Endothelial cell (in vitro differentiated cells): Measurements from ENCODE around the gene DLEC1. TPM values are rescaled to one million over a fixed set of nuclear protein-coding genes. Genes with fewer than 3 reads are reported as not detected.
"Not testable (repeated sequence)": the region's sequence is repeated elsewhere in the genome, so short reads cannot be mapped to it uniquely, and the experiment has no call there.

ENCODE experiments used
- DNase-seq: peaks from one replicate; pipeline ENCODE4 v3.0.0; 2021; ENCODE audit warnings: low spot score
- H3K27ac Mint-ChIP-seq: one replicate; pipeline ENCODE4 v1.8.0; 2021; ENCODE audit warnings: mixed read lengths, inconsistent platforms; ENCODE audit not compliant: unreplicated experiment
- H3K27me3 Mint-ChIP-seq: one replicate; pipeline ENCODE4 v1.8.0; 2021; ENCODE audit warnings: mild to moderate bottlenecking, moderate library complexity, mixed read lengths, inconsistent platforms; ENCODE audit not compliant: unreplicated experiment
- H3K36me3 Mint-ChIP-seq: one replicate; pipeline ENCODE4 v1.8.0; 2021; ENCODE audit warnings: mild to moderate bottlenecking, low read depth, mixed read lengths, inconsistent platforms; ENCODE audit not compliant: unreplicated experiment
- H3K4me1 Mint-ChIP-seq: one replicate; pipeline ENCODE4 v1.8.0; 2021; ENCODE audit warnings: mild to moderate bottlenecking, mixed read lengths, inconsistent platforms; ENCODE audit not compliant: unreplicated experiment
- H3K4me3 Mint-ChIP-seq: one replicate; pipeline ENCODE4 v1.8.0; 2021; ENCODE audit warnings: mild to moderate bottlenecking, mixed read lengths, inconsistent platforms; ENCODE audit not compliant: unreplicated experiment
- H3K9me3 Mint-ChIP-seq: one replicate; pipeline ENCODE4 v1.8.0; 2021; ENCODE audit warnings: mixed read lengths, inconsistent platforms; ENCODE audit not compliant: unreplicated experiment
- CTCF ChIP-seq: fragments of 200-600 bp; sonication (generic); IDR thresholded peaks from one replicate; pipeline ENCODE4 v1.5.0; 2021; ENCODE audit warnings: antibody characterized with exemption; ENCODE audit not compliant: unreplicated experiment
- total RNA-seq: library from RNA; stranded (reverse); fragmentation: NEBNext Ultra II Directional; extraction: Animal tissue kit (Norgen Biotek cat#: 25700); gene quantifications from one replicate; pipeline ENCODE4 v1.2.1, GENCODE V29; 2021; ENCODE audit not compliant: unreplicated experiment

DLEC1 gene
- total RNA-seq, 1 donor from 2014 or later: 0.62 TPM

DNA sequence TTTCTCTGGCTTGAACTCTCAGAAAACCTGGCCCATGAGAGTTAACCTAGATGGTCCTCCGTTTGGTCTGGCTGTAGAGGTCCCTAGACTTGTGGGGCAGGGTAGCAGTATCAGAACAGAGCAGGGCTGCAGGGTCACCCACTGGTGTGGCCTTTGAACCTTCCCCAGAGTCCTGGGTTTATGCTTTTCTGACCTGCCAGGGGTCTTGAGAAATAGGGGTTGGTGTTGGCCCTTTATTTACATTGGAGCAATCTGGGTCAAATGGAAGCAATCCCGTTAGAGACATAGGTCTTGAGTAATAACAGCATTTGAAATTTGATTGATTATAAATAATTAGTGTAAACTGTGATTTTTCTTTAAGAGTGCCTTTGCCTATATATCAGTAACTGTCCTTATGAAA is 23.8 kb downstream of the DLEC1 start:
- no peak for DNase-seq
- no peaks in the 10 kb centered on the region for H3K36me3 Mint-ChIP-seq
- H3K27ac Mint-ChIP-seq: no peak overlapping the region
- no peak overlapping the region for H3K4me3 Mint-ChIP-seq
- no peak for TF ChIP-seq CTCF
- no peaks in the 10 kb centered on the region for H3K4me1 Mint-ChIP-seq
- H3K9me3 Mint-ChIP-seq: no peaks in the 10 kb centered on the region
- H3K27me3 Mint-ChIP-seq: peaks cover 4% of the 10 kb centered on the region

DNA sequence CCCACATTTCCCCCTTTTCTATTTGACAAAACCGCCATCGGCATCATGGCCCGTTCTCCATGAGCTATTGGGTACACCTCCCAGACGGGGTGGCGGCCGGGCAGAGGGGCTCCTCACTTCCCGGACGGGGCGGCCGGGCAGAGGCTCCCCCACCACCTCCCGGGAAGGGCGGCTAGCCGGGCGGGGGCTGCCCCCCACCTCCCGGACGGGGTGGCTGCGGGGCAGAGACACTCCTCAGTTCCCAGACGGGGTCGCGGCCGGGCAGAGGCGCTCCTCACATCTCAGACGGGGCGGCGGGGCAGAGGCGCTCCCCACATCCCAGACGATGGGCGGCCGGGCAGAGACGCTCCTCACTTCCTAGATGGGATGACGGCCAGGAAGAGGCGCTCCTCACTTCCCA is 25.4 kb downstream of the DLEC1 start:
- H3K4me1 Mint-ChIP-seq, H3K27me3 Mint-ChIP-seq, H3K4me3 Mint-ChIP-seq, H3K27ac Mint-ChIP-seq, DNase-seq, H3K9me3 Mint-ChIP-seq, H3K36me3 Mint-ChIP-seq: not testable (repeated sequence)

DNA sequence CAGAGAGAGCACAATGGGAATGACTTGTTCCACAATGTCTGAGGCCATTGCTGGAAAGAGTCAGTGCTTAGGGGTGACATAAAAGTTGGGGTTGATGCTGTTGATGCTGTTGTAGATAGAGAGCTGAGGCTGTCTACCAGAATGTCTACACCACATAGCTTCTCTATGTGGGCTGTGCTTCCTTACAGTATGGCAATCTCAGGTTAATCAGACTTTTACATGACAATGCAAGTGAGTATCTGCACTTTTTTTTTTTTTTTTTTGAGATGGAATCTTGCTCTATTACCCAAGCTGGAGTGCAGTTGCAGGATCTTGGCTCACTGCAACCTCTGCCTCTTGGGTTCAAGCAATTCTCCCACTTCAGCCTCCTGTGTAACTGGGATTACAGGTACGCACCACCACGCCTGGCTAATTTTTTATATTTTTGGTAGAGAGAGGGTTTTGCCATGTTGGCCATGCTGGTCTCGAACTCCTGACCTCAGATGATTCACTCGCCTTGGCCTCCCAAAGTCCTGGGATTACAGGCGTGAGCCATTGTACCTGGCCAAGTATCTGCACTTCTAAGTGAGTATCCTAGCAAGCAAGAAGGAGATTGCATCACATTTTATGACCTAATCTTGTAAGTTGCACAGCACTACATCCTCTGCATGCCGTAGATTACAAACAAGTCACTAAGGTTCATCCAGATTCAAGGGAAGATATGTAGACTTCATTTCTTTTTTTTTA is 28.7 kb downstream of the DLEC1 start:
- no peak overlapping the region for H3K4me3 Mint-ChIP-seq
- no peaks in the 10 kb centered on the region for H3K27me3 Mint-ChIP-seq

DNA sequence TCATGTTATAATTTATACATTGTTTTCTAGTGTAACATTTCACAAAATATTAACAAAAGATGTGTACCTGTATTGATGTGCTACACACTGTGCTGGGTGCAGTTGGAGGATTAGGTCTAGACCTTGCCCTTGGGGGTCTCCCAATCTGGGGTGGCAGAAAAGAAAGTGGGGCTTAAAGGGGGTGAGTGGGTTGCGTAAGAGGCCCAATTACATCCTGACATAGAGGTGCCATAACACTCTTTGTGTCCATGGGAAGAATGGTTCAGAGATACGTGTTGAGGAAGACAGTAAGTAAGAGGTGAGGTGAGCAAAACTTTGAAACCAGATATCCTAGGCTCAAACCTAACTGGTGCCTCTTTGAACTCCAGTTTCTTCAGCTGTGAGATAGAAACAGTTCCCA is 31.0 kb downstream of the DLEC1 start:
- Mint-ChIP-seq H3K4me3 (no peak overlapping the region), H3K4me1 (no peaks in the 10 kb centered on the region), H3K36me3 (no peaks in the 10 kb centered on the region), H3K27ac (no peak overlapping the region), H3K9me3 (no peaks in the 10 kb centered on the region), H3K27me3 (peaks cover 1% of the 10 kb centered on the region)
- no peak for TF ChIP-seq CTCF
- no peak for DNase-seq

More for the DNA sequence above, 28.7 kb downstream of the DLEC1 start:
- no peak for DNase-seq
- Mint-ChIP-seq H3K36me3 (no peaks in the 10 kb centered on the region), H3K27ac (no peak overlapping the region), H3K9me3 (no peaks in the 10 kb centered on the region), H3K4me1 (no peaks in the 10 kb centered on the region)
- TF ChIP-seq CTCF: no peak

- not testable (repeated sequence) for H3K27ac Mint-ChIP-seq, H3K4me1 Mint-ChIP-seq, H3K36me3 Mint-ChIP-seq, H3K4me3 Mint-ChIP-seq, DNase-seq, H3K9me3 Mint-ChIP-seq
- peaks cover 10% of the 10 kb centered on the region for H3K27me3 Mint-ChIP-seq
These were observed 38.1 kb downstream of the DLEC1 start for GRCh38 chr3:38077073-38077472.

DNA sequence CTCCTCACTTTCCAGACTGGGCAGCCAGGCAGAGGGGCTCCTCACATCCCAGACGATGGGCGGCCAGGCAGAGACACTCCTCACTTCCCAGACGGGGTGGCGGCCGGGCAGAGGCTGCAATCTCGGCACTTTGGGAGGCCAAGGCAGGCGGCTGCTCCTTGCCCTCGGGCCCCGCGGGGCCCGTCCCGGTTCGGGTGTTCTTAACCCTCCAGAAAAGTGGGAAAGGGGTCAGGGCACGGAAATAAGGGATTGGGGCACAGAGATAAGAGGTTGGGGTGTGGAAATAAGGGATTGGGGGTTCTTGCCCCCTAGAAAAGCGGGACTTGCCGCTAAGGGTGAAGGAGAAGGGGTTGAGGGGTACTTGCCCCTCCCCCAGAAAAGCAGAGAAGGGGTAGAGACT is 43.3 kb downstream of the DLEC1 start:
- not testable (repeated sequence) for DNase-seq, H3K27ac Mint-ChIP-seq, H3K4me1 Mint-ChIP-seq, H3K4me3 Mint-ChIP-seq
- Mint-ChIP-seq H3K27me3 (peaks cover 17% of the 10 kb centered on the region), H3K9me3 (peaks cover 21% of the 10 kb centered on the region), H3K36me3 (peaks cover 21% of the 10 kb centered on the region)

- Mint-ChIP-seq H3K36me3 (peaks cover 21% of the 10 kb centered on the region), H3K27me3 (peaks cover 21% of the 10 kb centered on the region), H3K9me3 (peaks cover 21% of the 10 kb centered on the region)
- not testable (repeated sequence) for H3K4me1 Mint-ChIP-seq, DNase-seq, H3K27ac Mint-ChIP-seq, H3K4me3 Mint-ChIP-seq
These were observed 44.2 kb downstream of the DLEC1 start for GRCh38 chr3:38083254-38083653.
